ENCODE measurements around the gene CADM4. TPM values are rescaled to one million over a fixed set of nuclear protein-coding genes. Genes with fewer than 3 reads are reported as not detected.

The CADM4 gene
- total and polyA plus RNA-seq, 2 donors (not counting 1 experiment from before 2014, with no cell fraction given): 1.5 TPM

DNA sequence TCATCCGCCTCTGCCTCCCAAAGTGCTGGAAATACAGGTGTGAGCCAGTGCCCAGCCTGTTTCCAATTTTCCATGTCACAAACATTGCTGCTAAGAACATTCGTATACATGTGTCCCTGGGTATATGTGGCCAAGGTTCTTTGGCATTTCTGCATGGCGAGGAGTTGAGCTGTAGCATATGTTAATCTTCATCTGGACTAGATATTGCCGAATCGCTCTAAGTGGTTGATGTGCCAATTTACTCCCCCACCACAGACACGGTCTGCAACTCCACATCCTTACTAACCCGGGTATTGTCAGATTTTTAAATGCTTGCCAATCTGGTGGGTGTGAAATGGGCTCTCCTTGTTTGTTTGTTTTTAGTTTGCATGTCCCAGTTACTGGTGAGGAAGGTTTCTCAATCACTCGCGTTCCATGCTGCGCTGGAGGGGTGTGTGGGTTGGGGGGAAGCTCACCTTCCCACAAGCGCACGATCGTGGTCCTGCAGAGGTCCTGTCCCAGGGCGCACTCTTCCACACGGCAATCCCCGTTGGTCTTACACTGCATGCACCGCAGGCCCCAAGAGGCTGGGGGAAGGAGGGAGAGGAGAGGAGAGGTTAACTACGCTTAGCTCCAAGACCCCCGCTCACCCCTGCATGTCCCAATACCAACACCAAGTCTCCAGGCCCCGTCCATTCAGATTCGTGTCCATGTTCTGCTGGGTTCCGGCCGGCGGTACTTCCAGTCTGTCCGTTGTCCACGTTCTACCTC lies 27.7 kb upstream of the CADM4 start:
- Histone ChIP-seq H3K79me2 (ENCODE audit: control insufficient read depth, insufficient read depth, low read length) (peaks cover 44% of the 10 kb centered on the region), H3K4me2 (ENCODE audit: extremely low read depth, insufficient read depth, low read length) (peak overlapping the region; percentile 92), H3K4me1 (ENCODE audit: control insufficient read depth, extremely low read depth, insufficient read depth, low read length) (peaks cover 8% of the 10 kb centered on the region), H3K36me3 (ENCODE audit: control insufficient read depth, insufficient read depth, low read length) (peaks cover 31% of the 10 kb centered on the region), H3K4me3 (replicated peaks in 1 of 4; ENCODE audit: control extremely low read depth in 1 of 4, insufficient read depth in 1 of 4, low read depth in 3 of 4, low read length in 4 of 4) (peak overlapping the region; percentile 49 to 77 (median 67)), H3K27ac (ENCODE audit: insufficient read depth, low read length) (peak overlapping the region; percentile 83), H3K27me3 (ENCODE audit: control insufficient read depth, insufficient read depth, low read length) (no peaks in the 10 kb centered on the region), H3K9me3 (ENCODE audit: control insufficient read depth, insufficient read depth, low read depth, low read length) (no peaks in the 10 kb centered on the region), H3K9ac (ENCODE audit: insufficient read depth, low read length) (peak overlapping the region; percentile 58), H2AFZ (ENCODE audit: low read length) (no peak overlapping the region), H4K20me1 (ENCODE audit: control insufficient read depth, extremely low read depth, insufficient read depth, low read length) (no peaks in the 10 kb centered on the region)
- no peak for TF ChIP-seq EZH2 (IDR thresholded peaks at IDR 0.05; ENCODE audit: low read length, missing control alignments)
- TF ChIP-seq, protein P1, sequence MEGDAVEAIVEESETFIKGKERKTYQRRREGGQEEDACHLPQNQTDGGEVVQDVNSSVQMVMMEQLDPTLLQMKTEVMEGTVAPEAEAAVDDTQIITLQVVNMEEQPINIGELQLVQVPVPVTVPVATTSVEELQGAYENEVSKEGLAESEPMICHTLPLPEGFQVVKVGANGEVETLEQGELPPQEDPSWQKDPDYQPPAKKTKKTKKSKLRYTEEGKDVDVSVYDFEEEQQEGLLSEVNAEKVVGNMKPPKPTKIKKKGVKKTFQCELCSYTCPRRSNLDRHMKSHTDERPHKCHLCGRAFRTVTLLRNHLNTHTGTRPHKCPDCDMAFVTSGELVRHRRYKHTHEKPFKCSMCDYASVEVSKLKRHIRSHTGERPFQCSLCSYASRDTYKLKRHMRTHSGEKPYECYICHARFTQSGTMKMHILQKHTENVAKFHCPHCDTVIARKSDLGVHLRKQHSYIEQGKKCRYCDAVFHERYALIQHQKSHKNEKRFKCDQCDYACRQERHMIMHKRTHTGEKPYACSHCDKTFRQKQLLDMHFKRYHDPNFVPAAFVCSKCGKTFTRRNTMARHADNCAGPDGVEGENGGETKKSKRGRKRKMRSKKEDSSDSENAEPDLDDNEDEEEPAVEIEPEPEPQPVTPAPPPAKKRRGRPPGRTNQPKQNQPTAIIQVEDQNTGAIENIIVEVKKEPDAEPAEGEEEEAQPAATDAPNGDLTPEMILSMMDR (conservative IDR thresholded peaks at IDR 0.05 in 1 of 2, IDR thresholded peaks at IDR 0.05 in 1 of 2; ENCODE audit: low read depth in 1 of 2, low read length in 2 of 2): no peak
- no peak for DNase-seq (ENCODE audit: low read depth in 2 of 2)

DNA sequence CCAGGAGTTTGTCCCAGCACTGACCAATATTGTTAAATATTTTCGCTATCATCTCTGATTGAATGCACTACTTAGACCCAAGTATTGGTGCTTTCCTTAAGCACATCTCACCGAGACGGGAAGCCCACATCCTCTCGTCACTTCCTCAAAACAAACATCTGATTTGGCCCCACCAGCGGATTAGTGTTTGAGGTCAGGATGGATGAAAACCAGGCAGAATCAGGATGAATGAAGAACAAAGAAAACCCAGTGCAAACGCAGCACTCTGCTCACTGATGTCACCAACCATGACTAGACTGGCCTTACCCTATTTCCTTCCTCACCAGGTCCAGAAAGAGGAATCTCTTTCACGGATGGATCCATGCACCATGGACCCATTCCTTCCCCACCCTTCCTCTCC lies 24.4 kb upstream of the CADM4 start:
- Histone ChIP-seq H3K9ac (ENCODE audit: insufficient read depth, low read length) (no peak overlapping the region), H4K20me1 (ENCODE audit: control insufficient read depth, extremely low read depth, insufficient read depth, low read length) (no peaks in the 10 kb centered on the region), H3K27me3 (ENCODE audit: control insufficient read depth, insufficient read depth, low read length) (no peaks in the 10 kb centered on the region), H3K4me2 (ENCODE audit: extremely low read depth, insufficient read depth, low read length) (no peak overlapping the region), H3K27ac (ENCODE audit: insufficient read depth, low read length) (no peak overlapping the region), H3K9me3 (ENCODE audit: control insufficient read depth, insufficient read depth, low read depth, low read length) (no peaks in the 10 kb centered on the region), H3K4me3 (replicated peaks in 1 of 4; ENCODE audit: control extremely low read depth in 1 of 4, insufficient read depth in 1 of 4, low read depth in 3 of 4, low read length in 4 of 4) (no peak overlapping the region), H3K36me3 (ENCODE audit: control insufficient read depth, insufficient read depth, low read length) (peaks cover 38% of the 10 kb centered on the region), H2AFZ (ENCODE audit: low read length) (no peak overlapping the region), H3K79me2 (ENCODE audit: control insufficient read depth, insufficient read depth, low read length) (peaks cover 58% of the 10 kb centered on the region), H3K4me1 (ENCODE audit: control insufficient read depth, extremely low read depth, insufficient read depth, low read length) (peaks cover 5% of the 10 kb centered on the region)
- no peak for DNase-seq (ENCODE audit: low read depth in 2 of 2)
- TF ChIP-seq, protein P1 (conservative IDR thresholded peaks at IDR 0.05 in 1 of 2, IDR thresholded peaks at IDR 0.05 in 1 of 2; ENCODE audit: low read depth in 1 of 2, low read length in 2 of 2): no peak
- TF ChIP-seq EZH2 (IDR thresholded peaks at IDR 0.05; ENCODE audit: low read length, missing control alignments): no peak

DNA sequence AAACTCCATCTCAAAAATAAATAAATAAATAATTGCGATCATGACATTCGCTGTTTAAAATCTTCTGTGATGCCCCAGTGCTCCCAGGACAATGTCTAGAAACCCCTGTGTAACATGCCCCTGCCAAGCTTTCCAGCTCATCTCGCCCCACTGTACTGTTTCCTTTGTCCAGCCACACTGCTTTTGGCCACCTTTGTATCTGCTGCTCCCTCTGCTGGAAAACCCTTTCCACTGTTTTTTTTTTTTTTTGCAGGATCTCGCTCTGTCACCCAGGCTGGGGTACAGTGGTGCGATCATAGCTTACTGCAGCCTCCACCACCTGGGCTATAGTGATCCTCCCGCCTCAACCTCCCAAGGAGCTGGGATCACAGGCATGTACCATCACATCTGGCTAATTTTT lies 22.8 kb upstream of the CADM4 start:
- Histone ChIP-seq H3K27ac (ENCODE audit: insufficient read depth, low read length) (no peak overlapping the region), H3K4me1 (ENCODE audit: control insufficient read depth, extremely low read depth, insufficient read depth, low read length) (peaks cover under 1% of the 10 kb centered on the region), H3K4me2 (ENCODE audit: extremely low read depth, insufficient read depth, low read length) (no peak overlapping the region), H3K79me2 (ENCODE audit: control insufficient read depth, insufficient read depth, low read length) (peaks cover 61% of the 10 kb centered on the region), H3K9ac (ENCODE audit: insufficient read depth, low read length) (no peak overlapping the region), H2AFZ (ENCODE audit: low read length) (no peak overlapping the region), H4K20me1 (ENCODE audit: control insufficient read depth, extremely low read depth, insufficient read depth, low read length) (no peaks in the 10 kb centered on the region), H3K4me3 (replicated peaks in 1 of 4; ENCODE audit: control extremely low read depth in 1 of 4, insufficient read depth in 1 of 4, low read depth in 3 of 4, low read length in 4 of 4) (no peak overlapping the region), H3K9me3 (ENCODE audit: control insufficient read depth, insufficient read depth, low read depth, low read length) (no peaks in the 10 kb centered on the region), H3K36me3 (ENCODE audit: control insufficient read depth, insufficient read depth, low read length) (peaks cover 40% of the 10 kb centered on the region), H3K27me3 (ENCODE audit: control insufficient read depth, insufficient read depth, low read length) (no peaks in the 10 kb centered on the region)
- no peak for TF ChIP-seq EZH2 (IDR thresholded peaks at IDR 0.05; ENCODE audit: low read length, missing control alignments)
- TF ChIP-seq, protein P1 (conservative IDR thresholded peaks at IDR 0.05 in 1 of 2, IDR thresholded peaks at IDR 0.05 in 1 of 2; ENCODE audit: low read depth in 1 of 2, low read length in 2 of 2): peak; percentile 32 to 43
- no peak for DNase-seq (ENCODE audit: low read depth in 2 of 2)

Data from fibroblast of lung (primary cell).